IMR-90 (cell line): ENCODE results near the gene GGA2. TPM values are rescaled to one million over a fixed set of nuclear protein-coding genes. Genes with fewer than 3 reads are reported as not detected.

Experiments
- ATAC-seq: fragments of 200-7000 bp; cut with Tn5 transposase; 2 replicates; pipeline ENCODE4 v1.9.1; 2020; ENCODE audit warnings: low read depth, mild to moderate bottlenecking, moderate library complexity
- BruUV-seq: library from RNA; stranded (reverse); fragments of 400-500 nt; replicated peaks from 2 replicates; lab custom pipeline; 2021; lab: Mats Ljungman, UMichigan
- CTCF ChIA-PET: fragments of 300-600 bp; formaldehyde crosslinking; extraction: SDS; loops from one replicate; lab custom pipeline; 2021; ENCODE audit warnings: antibody characterized with exemption; lab: Yijun Ruan, JAX
- POLR2A ChIA-PET: fragments of 300-600 bp; sonication (Branson Sonifier 250); formaldehyde crosslinking; loops from one replicate; lab custom pipeline; 2022; ENCODE audit warnings: antibody characterized with exemption; ENCODE audit not compliant: unreplicated experiment; lab: Charles Lee
- DNase-seq: peaks from one replicate; pipeline ENCODE4 v3.0.0; 2013
- H2AFZ ChIP-seq: replicated peaks from 2 replicates; pipeline ENCODE3; 2013; ENCODE audit warnings: low read length, mild to moderate bottlenecking; ENCODE audit not compliant: poor library complexity
- H2AK5ac ChIP-seq: 2 replicates; pipeline ENCODE4 v1.6.1; 2013; ENCODE audit warnings: low read depth, low read length, inconsistent platforms
- H2AK9ac ChIP-seq: replicated peaks from 2 replicates; pipeline ENCODE3; 2013; ENCODE audit warnings: mild to moderate bottlenecking, low read depth, low read length, moderate library complexity; ENCODE audit not compliant: poor library complexity
- H2BK120ac ChIP-seq: 2 replicates; pipeline ENCODE4 v1.6.1; 2013; ENCODE audit warnings: low read depth, low read length, inconsistent platforms
- H2BK15ac ChIP-seq: 3 replicates; pipeline ENCODE4 v1.6.1; 2013; ENCODE audit warnings: low read depth, low read length, inconsistent platforms
- H2BK20ac ChIP-seq: 2 replicates; pipeline ENCODE4 v1.6.1; 2013; ENCODE audit warnings: low read depth, mild to moderate bottlenecking, inconsistent platforms, low read length, moderate library complexity
- H2BK5ac ChIP-seq: 2 replicates; pipeline ENCODE4 v1.6.1; 2013; ENCODE audit warnings: mild to moderate bottlenecking, low read depth, low read length, inconsistent platforms; ENCODE audit not compliant: poor library complexity, severe bottlenecking
- H3K14ac ChIP-seq: replicated peaks from 2 replicates; pipeline ENCODE4 v1.6.1; 2013; ENCODE audit warnings: low read depth, low read length, inconsistent platforms
- H3K18ac ChIP-seq: 2 replicates; pipeline ENCODE4 v1.6.1; 2013; ENCODE audit warnings: low read depth, low read length, control low read depth
- H3K23ac ChIP-seq: 2 replicates; pipeline ENCODE4 v1.6.1; 2013; ENCODE audit warnings: low read depth, low read length, inconsistent platforms
- H3K27ac ChIP-seq: 2 replicates; pipeline ENCODE4 v1.5.1; 2013; ENCODE audit warnings: mild to moderate bottlenecking, control low read depth, low read length; ENCODE audit not compliant: insufficient read depth
- H3K27me3 ChIP-seq: 2 replicates; pipeline ENCODE4 v1.6.1; 2013; ENCODE audit warnings: low read length; ENCODE audit not compliant: control insufficient read depth, insufficient read depth
- H3K36me3 ChIP-seq: 2 replicates; pipeline ENCODE4 v1.6.1; 2013; ENCODE audit warnings: low read length, mixed read lengths; ENCODE audit not compliant: control insufficient read depth, insufficient read depth
- H3K4ac ChIP-seq: 2 replicates; pipeline ENCODE4 v1.6.1; 2013; ENCODE audit warnings: low read depth, low read length, inconsistent platforms
- H3K4me1 ChIP-seq: 2 replicates; pipeline ENCODE4 v1.6.1; 2013; ENCODE audit warnings: low read length, mixed read lengths; ENCODE audit not compliant: control insufficient read depth, insufficient read depth
- H3K4me2 ChIP-seq: 2 replicates; pipeline ENCODE4 v1.6.1; 2013; ENCODE audit warnings: low read depth, mild to moderate bottlenecking, control low read depth, low read length, moderate library complexity
- H3K4me3 ChIP-seq: 2 replicates; pipeline ENCODE4 v1.5.1; 2013; ENCODE audit warnings: low read depth, mild to moderate bottlenecking, control low read depth, low read length, moderate library complexity; ENCODE audit not compliant: insufficient read depth
- H3K56ac ChIP-seq: 2 replicates; pipeline ENCODE4 v1.6.1; 2013; ENCODE audit warnings: low read length, inconsistent platforms; ENCODE audit not compliant: insufficient read depth; ENCODE audit errors: extremely low read depth
- H3K79me1 ChIP-seq, 2 experiments: 2 replicates each; pipeline ENCODE4 v1.6.1; 2013; ENCODE audit warnings: low read length in 2 of 2, inconsistent platforms in 1 of 2, low read depth in 1 of 2
- H3K9ac ChIP-seq: 2 replicates; pipeline ENCODE4 v1.6.1; 2013; ENCODE audit warnings: low read depth, low read length, control low read depth
- H3K9me1 ChIP-seq: 2 replicates; pipeline ENCODE4 v1.6.1; 2013; ENCODE audit warnings: low read length, inconsistent platforms; ENCODE audit not compliant: insufficient read depth
- H3K9me3 ChIP-seq: 2 replicates; pipeline ENCODE4 v1.6.1; 2013; ENCODE audit warnings: low read length; ENCODE audit not compliant: control insufficient read depth, insufficient read depth
- H4K20me1 ChIP-seq: 2 replicates; pipeline ENCODE4 v1.6.1; 2013; ENCODE audit warnings: low read length, inconsistent platforms; ENCODE audit not compliant: insufficient read depth
- H4K5ac ChIP-seq: 2 replicates; pipeline ENCODE4 v1.6.1; 2013; ENCODE audit warnings: mild to moderate bottlenecking, low read depth, low read length, control low read depth
- H4K8ac ChIP-seq, 2 experiments: 2 replicates each; pipeline ENCODE4 v1.6.1; 2013; ENCODE audit warnings: low read depth in 2 of 2, low read length in 2 of 2, control low read depth in 1 of 2, inconsistent platforms in 1 of 2
- H4K91ac ChIP-seq: 2 replicates; pipeline ENCODE4 v1.6.1; 2013; ENCODE audit warnings: low read depth, low read length, inconsistent platforms; ENCODE audit not compliant: insufficient read depth
- BHLHE40 ChIP-seq: fragments of 150-350 bp; IDR thresholded peaks from 2 replicates; pipeline ENCODE4 v1.6.1; 2016; ENCODE audit warnings: mild to moderate bottlenecking, low read depth, low read length
- CEBPB ChIP-seq: IDR thresholded peaks from 2 replicates; pipeline ENCODE4 v1.6.1; 2012; ENCODE audit warnings: low read depth, low read length, improper control_type of control experiment
- CHD1 ChIP-seq: IDR thresholded peaks from 2 replicates; pipeline ENCODE4 v1.6.1; 2012; ENCODE audit warnings: low read depth, low read length, improper control_type of control experiment
- ELK1 ChIP-seq: fragments of 150-350 bp; IDR thresholded peaks from 2 replicates; pipeline ENCODE4 v1.6.1; 2016; ENCODE audit warnings: low read depth, mild to moderate bottlenecking, low read length, moderate library complexity, borderline replicate concordance
- FOS ChIP-seq: fragments of 150-350 bp; IDR thresholded peaks from 2 replicates; pipeline ENCODE4 v1.6.1; 2016; ENCODE audit warnings: low read depth, low read length
- MAFK ChIP-seq: IDR thresholded peaks from 2 replicates; pipeline ENCODE4 v1.6.1; 2012; ENCODE audit warnings: low read depth, low read length, improper control_type of control experiment
- MAZ ChIP-seq: IDR thresholded peaks from 2 replicates; pipeline ENCODE4 v1.6.1; 2012; ENCODE audit warnings: low read depth, mild to moderate bottlenecking, low read length, improper control_type of control experiment, moderate library complexity, borderline replicate concordance
- MXI1 ChIP-seq: IDR thresholded peaks from 2 replicates; pipeline ENCODE4 v1.6.1; 2012; ENCODE audit warnings: low read depth, mild to moderate bottlenecking, low read length, moderate library complexity, borderline replicate concordance
- NFE2L2 ChIP-seq: fragments of 150-350 bp; IDR thresholded peaks from 2 replicates; pipeline ENCODE4 v1.6.1; 2016; ENCODE audit warnings: low read depth, mild to moderate bottlenecking, low read length
- POLR2A ChIP-seq: IDR thresholded peaks from 2 replicates; pipeline ENCODE4 v1.6.1; 2012; ENCODE audit warnings: mild to moderate bottlenecking, low read depth, low read length
- RAD21 ChIP-seq: IDR thresholded peaks from 2 replicates; pipeline ENCODE4 v1.6.1; 2012; ENCODE audit warnings: low read length, improper control_type of control experiment
- RCOR1 ChIP-seq: IDR thresholded peaks from 2 replicates; pipeline ENCODE4 v1.6.1; 2012; ENCODE audit warnings: mild to moderate bottlenecking, low read length, improper control_type of control experiment; ENCODE audit not compliant: insufficient replicate concordance
- RFX5 ChIP-seq: IDR thresholded peaks from 2 replicates; pipeline ENCODE4 v1.8.0; 2012; ENCODE audit warnings: low read depth, mild to moderate bottlenecking, low read length, moderate library complexity
- SMC3 ChIP-seq: fragments of 150-350 bp; IDR thresholded peaks from 2 replicates; pipeline ENCODE4 v1.6.1; 2016; ENCODE audit warnings: low read depth, mild to moderate bottlenecking, antibody characterized with exemption, low read length, moderate library complexity
- WGBS, 2 experiments: methylation state at CpG; one replicate each; pipeline versions ENCODE4 v1.1.5 to v1.1.7; 2013; ENCODE audit warnings: missing lambda C conversion rate in 2 of 2; ENCODE audit not compliant: insufficient read length in 1 of 2; ENCODE audit errors: extremely low coverage in 2 of 2; 5-methylcytosine and 5-hydroxymethylcytosine counted together
- dilution Hi-C: fragments of 300-500 bp; cut with HindIII; formaldehyde crosslinking; loops from one replicate; pipeline ENCODE4 v1.14.3; 2018; ENCODE audit warnings: low sequenced_read_pairs; ENCODE audit not compliant: unreplicated experiment
- in situ Hi-C: fragments of 300-500 bp; cut with MboI; formaldehyde crosslinking; loops from 3 replicates; pipeline ENCODE4 v1.14.3; 2019; ENCODE audit warnings: low sequenced_read_pairs, inconsistent platforms, mixed read lengths
- intact Hi-C: fragments of 100-400 bp; cut with micrococcal nuclease; formaldehyde crosslinking; loops from 2 replicates; pipeline ENCODE4 v1.10.0; 2022
- polyA plus RNA-seq, 3 experiments: library from polyadenylated mRNA; depleted of rRNA; stranded (reverse); fragments of >200 nt; gene quantifications; 2 replicates each; pipeline ENCODE4 v1.2.3, GENCODE V29; 2012; ENCODE audit warnings: low replicate concordance in 1 of 3
- total RNA-seq: library from RNA; depleted of rRNA; stranded (reverse); fragments of >200 nt; gene quantifications from 2 replicates; pipeline ENCODE4 v1.2.3, GENCODE V29; 2012
- TF ChIP-seq, protein P1 (sequence below): fragments of 150-350 bp; IDR thresholded peaks from 2 replicates; pipeline ENCODE4 v1.6.1; 2017; ENCODE audit warnings: mild to moderate bottlenecking, antibody characterized with exemption, low read length, low read depth

GGA2 gene
- total and polyA plus RNA-seq, 2 of the 4 experiments (the other 2 are of a cell fraction): 16.5 to 30.1 TPM

- Histone ChIP-seq H2BK120ac (no peak overlapping the region), H3K27ac (no peak overlapping the region), H3K4me3 (no peak overlapping the region), H2AK5ac (no peak overlapping the region), H3K36me3 (peaks cover 47% of the 10 kb centered on the region), H3K4ac (no peak overlapping the region), H2BK20ac (no peak overlapping the region), H3K18ac (no peak overlapping the region), H2BK15ac (no peak overlapping the region), H3K9ac (no peak overlapping the region), H3K4me1 (no peaks in the 10 kb centered on the region), H2BK5ac (no peak overlapping the region), H3K14ac (no peak overlapping the region), H4K91ac (no peak overlapping the region), H4K20me1 (peaks cover 10% of the 10 kb centered on the region; the same call in 1 of the 2 replicates), H3K79me1 (peaks cover 0 to 10% of the 10 kb centered on the region in 2 experiments; a peak in 1 of 4 replicates), H3K27me3 (no peaks in the 10 kb centered on the region), H3K9me3 (no peaks in the 10 kb centered on the region), H3K56ac (no peak overlapping the region), H2AFZ (no peak overlapping the region), H3K9me1 (no peaks in the 10 kb centered on the region), H4K5ac (no peak overlapping the region), H4K8ac (no peak overlapping the region), H3K23ac (no peak overlapping the region), H3K4me2 (no peak overlapping the region), H2AK9ac (peak overlapping the region; percentile 16)
- no TSS peak for BruUV-seq
- ChIA-PET POLR2A (interaction anchor here (0.6 kb wide), 2 partner anchors 281 to 558 kb away, joined by 3 read pairs; no protein-coding TSS in a partner anchor), CTCF (interaction anchor here (0.6 to 1.5 kb wide), 11 partner anchors 9 to 533 kb away, joined by 3 to 7 read pairs (median 3); no protein-coding TSS in a partner anchor)
- DNase-seq (no peak), ATAC-seq (no peak)
- dilution Hi-C loops (no loop called here), intact Hi-C loops (no loop called here), in situ Hi-C loops (loop anchor here (10.0 kb wide), 2 partner anchors 249 to 539 kb away; partner anchors contain the start of gene SCNN1G)
- 94% methylated on average over 10 of the region's 16 CpGs; no CpG with 5 or more reads in 1 of the 2 experiments for WGBS, 2 experiments
- no peak for TF ChIP-seq ELK1
- TF ChIP-seq CEBPB: no peak
- TF ChIP-seq MXI1: no peak
- no peak for TF ChIP-seq MAFK
- no peak for TF ChIP-seq SMC3
- TF ChIP-seq NFE2L2: no peak
- no peak for TF ChIP-seq FOS
- TF ChIP-seq BHLHE40: no peak
- TF ChIP-seq POLR2A: no peak
- no peak for TF ChIP-seq RFX5
- TF ChIP-seq MAZ: no peak
- no peak for TF ChIP-seq RCOR1
- TF ChIP-seq, protein P1, sequence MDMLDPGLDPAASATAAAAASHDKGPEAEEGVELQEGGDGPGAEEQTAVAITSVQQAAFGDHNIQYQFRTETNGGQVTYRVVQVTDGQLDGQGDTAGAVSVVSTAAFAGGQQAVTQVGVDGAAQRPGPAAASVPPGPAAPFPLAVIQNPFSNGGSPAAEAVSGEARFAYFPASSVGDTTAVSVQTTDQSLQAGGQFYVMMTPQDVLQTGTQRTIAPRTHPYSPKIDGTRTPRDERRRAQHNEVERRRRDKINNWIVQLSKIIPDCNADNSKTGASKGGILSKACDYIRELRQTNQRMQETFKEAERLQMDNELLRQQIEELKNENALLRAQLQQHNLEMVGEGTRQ: no peak
- no peak for TF ChIP-seq CHD1
- no peak for TF ChIP-seq RAD21
Measured at GRCh38 chr16:23433261-23433920, 76.9 kb downstream of the GGA2 start.
